K562 (cell line): Measurements from ENCODE around the gene ZNF362. TPM values are rescaled to one million over a fixed set of nuclear protein-coding genes. Genes with fewer than 3 reads are reported as not detected.

Source experiments
- CC2D1A ChIP-seq: fragments of 450-650 bp; IDR thresholded peaks from 2 replicates; pipeline ENCODE4 v1.6.1; 2017; ENCODE audit warnings: mild to moderate bottlenecking
- CREBBP ChIP-seq: IDR thresholded peaks from one replicate; pipeline ENCODE4 v1.6.1; 2012; ENCODE audit warnings: low read depth, mild to moderate bottlenecking, control low read depth, inconsistent platforms, low read length
- CTBP1 ChIP-seq: fragments of 450-650 bp; IDR thresholded peaks from 2 replicates; pipeline ENCODE4 v1.6.1; 2016; ENCODE audit warnings: borderline replicate concordance
- ELK1 ChIP-seq: sonication (generic); formaldehyde crosslinking; IDR thresholded peaks from 2 replicates; pipeline ENCODE4 v1.8.1; 2022; ENCODE audit warnings: missing genetic modification reagents
- FOXJ2 ChIP-seq: fragments of 200-800 bp; sonication (Bioruptor generic); IDR thresholded peaks from 2 replicates; pipeline ENCODE4 v1.6.1; 2016; ENCODE audit warnings: missing genetic modification characterization, missing compliant biosample characterization
- GABPB1 ChIP-seq: sonication (generic); formaldehyde crosslinking; IDR thresholded peaks from 2 replicates; pipeline ENCODE4 v1.8.0; 2022; ENCODE audit warnings: mild to moderate bottlenecking, missing genetic modification reagents
- HDAC1 ChIP-seq, 2 experiments: fragments of 450-650 bp; IDR thresholded peaks; 2 replicates each; pipeline ENCODE4 v1.6.1; 2016 to 2017; ENCODE audit warnings: inconsistent platforms in 1 of 2, mild to moderate bottlenecking in 1 of 2, moderate library complexity in 1 of 2
- L3MBTL2 ChIP-seq: fragments of 450-650 bp; IDR thresholded peaks from 2 replicates; pipeline ENCODE4 v1.6.1; 2016; ENCODE audit warnings: mild to moderate bottlenecking, moderate library complexity
- LARP7 ChIP-seq: fragments of 450-650 bp; IDR thresholded peaks from 2 replicates; pipeline ENCODE4 v1.6.1; 2016
- MTA3 ChIP-seq: fragments of 450-650 bp; formaldehyde crosslinking; IDR thresholded peaks from 2 replicates; pipeline ENCODE4 v1.6.1; 2017; ENCODE audit warnings: mild to moderate bottlenecking, borderline replicate concordance
- NR2C1 ChIP-seq, 2 experiments: fragments of 450-650 bp; IDR thresholded peaks; 2 replicates each; pipeline ENCODE4 v1.6.1; 2017; ENCODE audit warnings: mild to moderate bottlenecking in 2 of 2, antibody characterized with exemption in 1 of 2, inconsistent platforms in 1 of 2, missing compliant biosample characterization in 1 of 2, missing genetic modification characterization in 1 of 2
- NR2C2 ChIP-seq, 2 experiments: fragments of 200-800 bp in 1 of 2; sonication (Bioruptor generic) in 1 of 2; sonication (generic) in 1 of 2; formaldehyde crosslinking in 1 of 2; IDR thresholded peaks; 2 replicates each; pipeline versions ENCODE4 v1.6.1 to v1.8.0; 2016 to 2022; ENCODE audit warnings: mild to moderate bottlenecking in 1 of 2, missing compliant biosample characterization in 1 of 2, missing genetic modification characterization in 1 of 2, missing genetic modification reagents in 1 of 2
- NR2F6 ChIP-seq: fragments of 450-650 bp; formaldehyde crosslinking; IDR thresholded peaks from 2 replicates; pipeline ENCODE4 v1.4.0; 2020; ENCODE audit warnings: mild to moderate bottlenecking
- NRF1 ChIP-seq, 2 experiments: fragments of 450-650 bp; IDR thresholded peaks in 1 of 2; conservative IDR thresholded peaks in 1 of 2; 2 replicates each; pipeline ENCODE4 v1.6.1; 2014; ENCODE audit warnings: mild to moderate bottlenecking in 2 of 2
- PATZ1 ChIP-seq: fragments of 250-450 bp; sonication (Bioruptor Pico); IDR thresholded peaks from 2 replicates; pipeline ENCODE4 v1.5.0; 2020; ENCODE audit warnings: mild to moderate bottlenecking, borderline replicate concordance
- RFX5 ChIP-seq: IDR thresholded peaks from 2 replicates; pipeline ENCODE4 v1.6.1; 2011; ENCODE audit warnings: low read depth, mild to moderate bottlenecking, improper control_type of control experiment, low read length
- SPI1 ChIP-seq: IDR thresholded peaks from 2 replicates; pipeline ENCODE4 v1.6.1; 2011; ENCODE audit warnings: low read depth, low read length, control low read depth, borderline replicate concordance
- SREBF2 ChIP-seq: sonication (generic); formaldehyde crosslinking; IDR thresholded peaks from 2 replicates; pipeline ENCODE4 v1.4.0; 2020; ENCODE audit warnings: mild to moderate bottlenecking, missing genetic modification reagents
- TARDBP ChIP-seq: fragments of 450-650 bp; IDR thresholded peaks from 2 replicates; pipeline ENCODE4 v1.6.1; 2016
- TCFL5 ChIP-seq: fragments of 250-450 bp; sonication (Bioruptor Pico); conservative IDR thresholded peaks from 2 replicates; pipeline ENCODE4 v1.6.1; 2021; ENCODE audit warnings: mild to moderate bottlenecking, moderate library complexity, matching md5 sums
- TOE1 ChIP-seq, 2 experiments: fragments of 450-650 bp in 1 of 2; sonication (generic) in 1 of 2; formaldehyde crosslinking in 1 of 2; IDR thresholded peaks; 2 replicates each; pipeline versions ENCODE4 v1.7.1 to v1.8.0; 2016 to 2022; ENCODE audit warnings: borderline replicate concordance in 2 of 2, mild to moderate bottlenecking in 2 of 2, antibody characterized with exemption in 1 of 2, inconsistent platforms in 1 of 2, low read depth in 1 of 2, missing genetic modification reagents in 1 of 2, moderate library complexity in 1 of 2
- XRCC3 ChIP-seq: fragments of 450-650 bp; IDR thresholded peaks from 2 replicates; pipeline ENCODE4 v1.6.1; 2017; ENCODE audit warnings: mild to moderate bottlenecking, moderate library complexity
- YBX1 ChIP-seq: fragments of 450-650 bp; IDR thresholded peaks from 2 replicates; pipeline ENCODE4 v1.7.1; 2016; ENCODE audit warnings: mild to moderate bottlenecking
- ZNF121 ChIP-seq: sonication (generic); formaldehyde crosslinking; conservative IDR thresholded peaks from 2 replicates; pipeline ENCODE4 v1.8.0; 2022; ENCODE audit warnings: missing genetic modification reagents
- ZNF239 ChIP-seq: fragments of 250-450 bp; sonication (Bioruptor Pico); IDR thresholded peaks from 2 replicates; pipeline ENCODE4 v1.4.0; 2020; ENCODE audit warnings: mild to moderate bottlenecking
- ZNF717 ChIP-seq: fragments of 250-450 bp; sonication (Bioruptor Pico); IDR thresholded peaks from 2 replicates; pipeline ENCODE4 v1.5.0; 2021
- ZNF764 ChIP-seq: fragments of 250-450 bp; sonication (Bioruptor Pico); IDR thresholded peaks from 2 replicates; pipeline ENCODE4 v1.4.0; 2020; ENCODE audit warnings: low read depth, mild to moderate bottlenecking, moderate library complexity
- polyA plus RNA-seq, 8 experiments: library from polyadenylated mRNA; depleted of rRNA in 4 of 8; stranded (reverse) in 5 of 8; unstranded in 3 of 8; fragments of >200 nt; fragmentation: Nextera tagmentation in 2 of 8; fragmentation: Illumina TruSeq in 1 of 8; extraction: Ambion mirVana in 2 of 8; extraction: Trizol in 1 of 8; gene quantifications; 2 replicates each; pipeline versions ENCODE4 v1.2.1 to v1.2.3, GENCODE V29; 2011 to 2014; ENCODE audit warnings: inconsistent platforms in 1 of 8, missing spikeins in 1 of 8
- total RNA-seq, 7 experiments: library from RNA; depleted of rRNA in 6 of 7; stranded (reverse); fragments of >200 nt in 6 of 7; fragmentation: Illumina TruSeq in 2 of 7; extraction: Trizol in 2 of 7; gene quantifications; 2 replicates each; pipeline versions ENCODE4 v1.2.1 to v1.2.3, GENCODE V29; 2011 to 2021; ENCODE audit warnings: low replicate concordance in 1 of 7

The ZNF362 gene
- total and polyA plus RNA-seq, 9 of the 15 experiments (the other 6 are each of a cell fraction or from before 2014, with no cell fraction given) = 0.01 to 1.1 (median 0.35) TPM; not detected in 1

- no peak for TF ChIP-seq FOXJ2 (tag)
- TF ChIP-seq SPI1 = peak; percentile 94
- TF ChIP-seq ZNF764 = 0 out of 2 replicates have a peak, but pooled peaks have one; percentile 11
- peak; percentile 84; the same call in 1 of the 2 replicates for TF ChIP-seq TARDBP
- TF ChIP-seq XRCC3 = no peak
- TF ChIP-seq HDAC1 (IDR thresholded peaks at IDR 0.05) = peak in 1 of 2 experiments; percentile 79; a peak in 2 of 4 replicates
- no peak for TF ChIP-seq NR2C2 (CRISPR knock-in tag; IDR thresholded peaks at IDR 0.05)
- peak; percentile 88 for TF ChIP-seq NR2C2 (tag; IDR thresholded peaks at IDR 0.05)
- no peak for TF ChIP-seq NR2F6 (CRISPR knock-in tag)
- TF ChIP-seq CREBBP = no peak
- peak; percentile 82 for TF ChIP-seq CTBP1
- TF ChIP-seq NRF1 (conservative IDR thresholded peaks at IDR 0.05 in 1 of 2, IDR thresholded peaks at IDR 0.05 in 1 of 2) = peak; percentile 58 to 68
- TF ChIP-seq TOE1 (IDR thresholded peaks at IDR 0.05; ENCODE audit: borderline replicate concordance) = peak; percentile 42; the same call in 1 of the 2 replicates
- 0 out of 2 replicates have a peak, but pooled peaks have one; percentile 42 for TF ChIP-seq TOE1 (CRISPR knock-in tag; IDR thresholded peaks at IDR 0.05; ENCODE audit: borderline replicate concordance, low read depth)
- no peak for TF ChIP-seq ZNF239 (CRISPR knock-in tag)
- TF ChIP-seq CC2D1A = no peak
- TF ChIP-seq LARP7 = no peak
- no peak for TF ChIP-seq ELK1 (CRISPR knock-in tag)
- no peak for TF ChIP-seq ZNF717 (CRISPR knock-in tag)
- TF ChIP-seq NR2C1 (IDR thresholded peaks at IDR 0.05) = no peak
- TF ChIP-seq NR2C1 (tag; IDR thresholded peaks at IDR 0.05) = no peak; the same call in 1 of the 2 replicates
- peak; percentile 91; the same call in 1 of the 2 replicates for TF ChIP-seq MTA3
- no peak for TF ChIP-seq YBX1
- no peak for TF ChIP-seq PATZ1 (CRISPR knock-in tag)
- TF ChIP-seq SREBF2 (CRISPR knock-in tag) = no peak
- no peak for TF ChIP-seq TCFL5 (CRISPR knock-in tag)
- peak; percentile 43; the same call in 1 of the 2 replicates for TF ChIP-seq GABPB1 (CRISPR knock-in tag)
- TF ChIP-seq RFX5 = no peak
- TF ChIP-seq L3MBTL2 = peak; percentile 97
- TF ChIP-seq ZNF121 (CRISPR knock-in tag) = no peak
Observed at GRCh38 chr1:33349778-33350610, 93.7 kb downstream of the ZNF362 start (continued).
